HG03442 (cell line): ENCODE data around the gene ACOT7.

Experiments
- ATAC-seq: cut with Tn5 transposase; IDR thresholded peaks from one replicate; pipeline ENCODE4 v1.9.1; 2021; ENCODE audit warnings: mild to moderate bottlenecking, moderate library complexity; ENCODE audit not compliant: unreplicated experiment

Gene ACOT7

GRCh38 chr1:6424619-6425593 lies 31.3 kb upstream of the ACOT7 start, which contains the start of gene ESPN:
TSS of gene ESPN (plus strand) at chr1:6424776. CDS start at chr1:6424956, 180 bp downstream.
- no peak for ATAC-seq

- no peak for ATAC-seq
Observed at GRCh38 chr1:6424000-6424565, 30.5 kb upstream of the ACOT7 start.

- no peak for ATAC-seq
Observed at GRCh38 chr1:6423321-6423999, 29.9 kb upstream of the ACOT7 start.

DNA sequence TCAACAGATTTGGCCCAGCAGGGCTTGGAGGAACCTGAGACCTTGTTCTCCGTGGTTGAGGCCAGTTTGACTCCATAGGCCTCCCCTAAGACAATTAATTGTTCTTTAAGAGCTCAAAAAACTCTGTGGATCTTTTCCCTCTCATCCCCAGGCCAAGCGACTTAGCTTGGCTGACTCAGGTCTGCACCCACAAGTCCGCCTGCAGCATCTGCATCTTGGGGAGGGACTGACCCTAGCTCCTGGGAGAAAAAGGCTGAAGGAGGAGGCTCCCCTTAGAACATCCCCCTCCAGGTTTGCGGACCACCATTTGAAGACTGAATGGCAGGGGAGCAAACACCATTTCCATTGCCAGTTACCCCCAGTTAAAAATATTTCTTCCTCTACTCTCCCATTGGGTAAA lies 27.7 kb upstream of the ACOT7 start:
- no peak for ATAC-seq

DNA sequence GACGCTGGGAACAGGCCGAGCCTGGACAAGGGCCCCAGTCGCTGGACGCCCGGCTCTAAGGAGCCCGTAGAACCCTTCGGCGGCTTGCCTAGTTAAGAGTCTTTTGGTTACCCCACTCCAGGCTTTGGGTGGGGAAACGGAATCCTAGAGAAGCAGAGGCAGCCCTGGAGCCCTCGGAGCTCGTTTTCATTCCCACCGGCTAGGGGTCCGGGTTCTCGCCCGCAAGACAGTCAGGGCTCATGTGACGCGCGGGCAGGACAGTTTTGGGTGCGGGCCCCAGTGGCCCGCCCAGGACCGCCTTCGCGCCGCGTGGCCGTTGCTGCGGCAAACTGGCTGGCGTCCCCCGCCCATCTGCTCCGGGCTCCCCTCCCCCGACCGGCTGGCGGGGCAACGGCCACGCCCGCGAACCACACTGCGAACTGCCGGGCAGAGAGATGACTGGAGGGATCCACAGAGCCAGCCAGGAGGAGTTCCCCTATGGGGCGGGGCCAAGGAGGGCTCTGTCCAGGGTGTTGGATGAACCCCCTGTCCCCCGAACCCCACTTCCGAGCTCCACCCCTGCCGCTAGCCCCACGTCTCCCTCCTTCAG lies 27.0 kb upstream of the ACOT7 start:
- no peak for ATAC-seq

DNA sequence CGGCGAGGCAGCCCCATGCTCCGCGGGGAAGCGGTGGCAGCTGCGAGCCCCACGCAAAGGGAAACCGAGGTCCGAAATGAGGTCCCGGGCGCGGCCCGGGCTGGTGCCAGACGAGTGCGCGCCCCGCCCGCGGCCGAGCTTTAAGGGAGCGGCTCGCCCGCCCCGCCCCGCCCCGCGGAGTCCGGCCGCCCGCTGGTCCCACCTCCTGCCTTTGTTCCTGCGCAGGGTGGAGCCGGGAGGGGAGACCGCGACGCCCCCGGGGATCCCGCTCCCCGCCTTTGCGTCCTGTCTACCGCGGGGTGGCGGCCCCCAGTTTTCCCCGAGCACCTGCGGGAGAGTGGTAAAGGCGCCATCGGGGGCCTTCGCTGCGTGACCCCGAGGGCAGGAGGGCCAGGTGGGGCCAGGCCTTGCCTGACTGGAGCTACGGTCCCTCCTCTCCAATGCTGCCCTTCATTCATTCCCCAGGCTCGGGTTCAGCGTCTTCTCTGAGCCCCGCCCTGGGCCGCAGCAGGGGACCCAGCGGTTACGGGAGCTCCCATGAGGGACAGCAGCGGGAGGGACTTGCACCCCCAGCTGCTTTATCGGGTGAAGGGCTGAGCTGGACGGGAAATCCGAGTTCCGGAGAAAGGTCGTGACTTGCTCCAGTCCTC lies 26.4 kb upstream of the ACOT7 start, which contains the start of gene HES2:
HES2 (minus strand) TSS at position 116 of the 650 bp plus-strand sequence; CDS start at position 17, 99 bp downstream.
- no peak for ATAC-seq

- ATAC-seq, result no peak
Observed at GRCh38 chr1:6419397-6419803, 25.8 kb upstream of the ACOT7 start.

DNA sequence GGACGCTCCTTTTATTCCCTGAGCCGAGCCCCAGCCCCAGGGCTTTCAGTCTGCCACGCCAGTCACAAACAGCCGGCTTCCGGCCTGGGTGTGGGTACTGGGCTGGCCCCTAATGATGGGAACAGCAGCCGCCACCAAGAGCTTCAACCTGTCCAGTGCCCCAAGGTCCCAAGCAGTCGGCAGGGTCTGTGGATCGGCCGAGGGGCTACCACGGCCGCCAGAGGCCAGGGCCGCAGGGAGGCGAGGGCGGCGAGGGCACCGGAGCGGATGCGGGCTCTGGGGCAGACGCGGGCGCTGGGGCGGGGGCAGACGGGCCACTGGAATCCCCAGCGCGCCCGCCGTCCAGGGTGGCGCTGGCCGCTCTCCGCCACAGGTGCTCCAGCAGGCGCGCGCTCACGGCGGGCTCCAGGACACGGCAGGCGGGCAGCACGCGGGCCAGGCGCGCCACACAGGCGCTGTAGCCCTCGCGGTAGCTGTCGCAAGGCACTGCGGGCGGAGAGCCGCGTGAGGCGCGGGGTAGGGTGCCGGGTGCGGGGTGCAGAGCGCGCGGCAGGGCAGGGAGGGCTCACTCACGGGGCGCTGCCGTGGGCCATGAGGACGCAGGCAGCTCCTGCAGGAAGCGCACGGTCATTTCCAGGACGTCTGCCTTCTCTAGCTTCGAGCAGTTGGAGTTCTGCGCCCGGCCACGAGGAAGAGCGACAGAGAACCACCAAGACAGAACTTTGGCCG lies 25.3 kb upstream of the ACOT7 start:
- ATAC-seq, result no peak

- ATAC-seq, result no peak
Observed at GRCh38 chr1:6417961-6418667, 24.5 kb upstream of the ACOT7 start.

DNA sequence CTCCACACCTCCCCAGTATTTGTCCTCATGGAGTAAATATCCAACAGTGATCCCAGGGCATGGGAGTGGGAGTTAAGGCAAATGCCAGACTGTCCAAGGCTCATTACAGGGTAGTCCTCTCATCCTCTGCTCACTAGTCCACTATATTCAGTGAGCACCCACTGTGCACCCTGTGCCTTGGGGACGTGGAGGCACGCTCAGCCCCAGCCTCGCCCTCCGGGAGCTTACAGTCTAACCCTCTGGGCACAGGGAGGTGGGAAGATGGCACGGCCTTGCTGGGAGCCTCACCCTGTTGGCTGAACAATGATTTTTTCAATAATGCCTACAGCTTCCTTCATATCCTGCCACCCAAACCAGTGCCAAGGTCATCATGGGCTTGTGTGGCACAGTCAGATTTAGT lies 23.3 kb upstream of the ACOT7 start:
- no peak for ATAC-seq

- ATAC-seq, result no peak
Observed at GRCh38 chr1:6416295-6416656, 22.7 kb upstream of the ACOT7 start.

DNA sequence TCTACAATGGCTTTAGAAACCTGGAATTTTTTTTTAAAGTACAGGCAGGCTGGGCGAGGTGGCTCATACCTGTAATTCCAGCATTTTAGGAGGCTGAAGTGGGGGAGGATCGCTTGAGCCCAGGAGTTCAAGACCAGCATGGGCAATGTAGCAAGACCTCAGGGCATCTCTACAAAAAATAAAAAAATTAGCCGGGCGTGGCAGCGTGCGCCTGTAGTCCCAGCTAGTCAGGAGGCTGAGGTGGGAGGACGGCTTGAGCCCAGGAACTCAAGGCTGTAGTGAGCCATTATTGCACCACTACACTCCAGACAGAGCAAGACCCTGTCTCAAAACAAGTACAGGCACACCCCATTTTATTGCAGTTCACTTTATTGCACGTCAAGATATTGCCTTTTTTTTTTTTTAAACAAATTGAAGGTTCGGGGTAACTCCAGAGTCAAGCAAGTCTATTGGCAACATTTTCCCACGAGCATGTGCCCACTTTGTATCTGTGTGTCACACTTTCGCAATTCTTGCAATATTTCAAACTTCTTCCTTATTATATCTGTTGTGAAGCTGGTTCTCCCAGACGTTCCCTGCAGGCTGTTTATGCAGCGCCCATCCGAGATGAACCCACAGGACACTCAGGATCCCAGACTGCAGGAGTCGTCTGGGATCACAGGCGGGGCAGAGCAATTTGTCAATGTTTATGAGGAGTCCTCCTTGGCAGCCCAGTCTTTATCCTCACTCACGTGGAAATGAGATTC lies 21.5 kb upstream of the ACOT7 start:
- no peak for ATAC-seq

- ATAC-seq, result peak; percentile 72
Observed at GRCh38 chr1:6414443-6414844, 20.9 kb upstream of the ACOT7 start.

- no peak for ATAC-seq
Observed at GRCh38 chr1:6412896-6413295, 19.3 kb upstream of the ACOT7 start.

GRCh38 chr1:6410248-6410893 lies 16.8 kb upstream of the ACOT7 start:
- no peak for ATAC-seq

- no peak for ATAC-seq
Observed at GRCh38 chr1:6409733-6410132, 16.2 kb upstream of the ACOT7 start.

DNA sequence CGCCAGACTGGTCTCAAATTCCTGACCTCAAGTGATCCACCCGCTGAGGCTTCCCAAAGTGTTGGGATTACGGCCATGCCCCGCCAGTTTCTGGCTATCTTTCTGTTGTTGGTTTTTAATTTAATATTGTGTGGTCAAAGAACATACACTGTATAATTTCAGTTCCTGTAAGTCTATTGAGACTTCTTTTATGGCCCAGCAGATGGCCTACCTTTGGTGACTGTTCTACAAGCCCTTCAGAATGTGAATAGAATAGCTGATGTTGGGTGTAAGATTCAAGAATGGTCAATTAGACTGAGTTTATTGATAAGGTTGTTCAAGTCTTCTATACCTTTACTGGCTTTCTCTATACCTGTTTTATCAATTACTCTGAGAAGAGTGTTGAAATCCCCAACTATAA lies 15.5 kb upstream of the ACOT7 start:
- no peak for ATAC-seq

GRCh38 chr1:6408023-6408422 lies 14.5 kb upstream of the ACOT7 start:
- no peak for ATAC-seq
